Heart right ventricle (tissue), 16 donors: Measurements from ENCODE around the gene RBM20. TPM values are rescaled to one million over a fixed set of nuclear protein-coding genes. Genes with fewer than 3 reads are reported as not detected.

Experiments used
- ATAC-seq, 8 donors: fragments of 200-7000 bp; cut with Tn5 transposase; one replicate each; pipeline ENCODE4 v1.9.1; 2020; ENCODE audit warnings: mild to moderate bottlenecking in 8 of 8, moderate library complexity in 8 of 8, moderate number of reproducible peaks in 1 of 8
- DNase-seq, 2 donors: peaks; one replicate each; pipeline ENCODE4 v3.0.0-alpha.2; 2020
- H3K27ac ChIP-seq, 10 donors: fragments of 200-600 bp; sonication (generic) in 2 of 10; one replicate each; pipeline versions ENCODE4 v1.5.0 to v1.8.0; 2020 to 2022; ENCODE audit warnings: mild to moderate bottlenecking in 3 of 10
- H3K27me3 ChIP-seq, 7 donors: fragments of 200-600 bp; one replicate each; pipeline ENCODE4 v1.8.0; 2021 to 2022; ENCODE audit warnings: mild to moderate bottlenecking in 2 of 7
- H3K36me3 ChIP-seq, 9 donors: fragments of 200-600 bp; sonication (generic) in 1 of 9; one replicate each; pipeline versions ENCODE4 v1.5.0 to v1.8.0; 2020 to 2022; ENCODE audit warnings: mild to moderate bottlenecking in 2 of 9
- H3K4me1 ChIP-seq, 9 donors: fragments of 200-600 bp; sonication (generic) in 1 of 9; one replicate each; pipeline versions ENCODE4 v1.5.0 to v1.8.0; 2020 to 2022; ENCODE audit warnings: mild to moderate bottlenecking in 4 of 9
- H3K4me3 ChIP-seq, 10 donors: fragments of 200-600 bp; sonication (generic) in 2 of 10; one replicate each; pipeline versions ENCODE4 v1.5.0 to v1.8.0; 2020 to 2022; ENCODE audit warnings: mild to moderate bottlenecking in 7 of 10, moderate library complexity in 2 of 10
- H3K9me3 ChIP-seq, 11 donors: fragments of 200-600 bp in 10 of 11; sonication (generic) in 2 of 11; one replicate each; pipeline versions ENCODE4 v1.5.0 to v1.8.0; 2013 to 2022; ENCODE audit warnings: mild to moderate bottlenecking in 2 of 11, control low read depth in 1 of 11, moderate library complexity in 1 of 11
- WGBS, 2 donors: extraction: QIAGEN DNeasy Blood & Tissue Kit; methylation state at CpG; one replicate each; pipeline ENCODE4 v1.1.7; 2013; ENCODE audit warnings: inconsistent platforms in 1 of 2; 5-methylcytosine and 5-hydroxymethylcytosine counted together
- intact Hi-C, 10 donors: fragments of 100-400 bp; cut with DNase I; formaldehyde crosslinking; loops; one replicate each; pipeline versions ENCODE4 v1.11.1 to v1.14.2; 2022
- polyA plus RNA-seq, 2 donors: library from polyadenylated mRNA; stranded (reverse); fragments of 200-250 nt; gene quantifications; one replicate each; pipeline ENCODE4 v1.2.3, GENCODE V29; 2013
- total RNA-seq, 10 donors: library from RNA; stranded (reverse); fragmentation: NEBNext Ultra II Directional in 3 of 10; extraction: Animal tissue kit (Norgen Biotek cat#: 25700) in 3 of 10; gene quantifications; one replicate each; pipeline versions ENCODE4 v1.2.1 to v1.2.4, GENCODE V29; 2021 to 2023
- TF ChIP-seq, protein P1 (sequence below), 9 donors: fragments of 200-600 bp; sonication (generic) in 2 of 9; IDR thresholded peaks; one replicate each; pipeline versions ENCODE4 v1.5.0 to v1.8.0; 2021 to 2022; ENCODE audit warnings: antibody characterized with exemption in 9 of 9, mild to moderate bottlenecking in 5 of 9, moderate library complexity in 1 of 9
- donor health status: Arrhythmogenic right ventricular cardiomyopathy.
- donor health status: ischemic (EF 13 %, LVEDD 7.1; RV severe dilation, severe dysfunction).
- donor health status: healthy with polysubstance abuse.
- donor health status: DM: no; HTN: yes; CAD: no.
- donor health status: DM: no; HTN: no; CAD: no.
- donor health status: ischemic (EF 25% LVEDD 6.9; RV normal size, moderate dysfunction).
- donor health status: ischemic (EF 25% LVEDD 5.7; RV mildly dilated, moderate dysfunction).
- donor health status: healthy.
- donor health status: DM: yes; HTN: yes; CAD: no.
- donor health status: Ischemic cardiomyopathy.
- donor health status: ischemic (EF 35%, LVEDD 5.7; RV mildly dilated, moderate dysfunction).
- donor health status: nonischemic (EF 11% LVEDD 7.7; RV severe dilation, severe dysfunction).
- donor health status: DM: yes; HTN: yes; CAD: no.
- donor health status: PGD.
- donor health status: ischemic (EF 29% LVEDD 5.4; RV normal size, mild dysfunction).
- donor health status: nonischemic (EF 23%, LVEDD 6.1; RV moderate dilation, normal function).

RBM20 gene
- total and polyA plus RNA-seq, 12 donors, result 10.1 to 186 (median 134) TPM

DNA sequence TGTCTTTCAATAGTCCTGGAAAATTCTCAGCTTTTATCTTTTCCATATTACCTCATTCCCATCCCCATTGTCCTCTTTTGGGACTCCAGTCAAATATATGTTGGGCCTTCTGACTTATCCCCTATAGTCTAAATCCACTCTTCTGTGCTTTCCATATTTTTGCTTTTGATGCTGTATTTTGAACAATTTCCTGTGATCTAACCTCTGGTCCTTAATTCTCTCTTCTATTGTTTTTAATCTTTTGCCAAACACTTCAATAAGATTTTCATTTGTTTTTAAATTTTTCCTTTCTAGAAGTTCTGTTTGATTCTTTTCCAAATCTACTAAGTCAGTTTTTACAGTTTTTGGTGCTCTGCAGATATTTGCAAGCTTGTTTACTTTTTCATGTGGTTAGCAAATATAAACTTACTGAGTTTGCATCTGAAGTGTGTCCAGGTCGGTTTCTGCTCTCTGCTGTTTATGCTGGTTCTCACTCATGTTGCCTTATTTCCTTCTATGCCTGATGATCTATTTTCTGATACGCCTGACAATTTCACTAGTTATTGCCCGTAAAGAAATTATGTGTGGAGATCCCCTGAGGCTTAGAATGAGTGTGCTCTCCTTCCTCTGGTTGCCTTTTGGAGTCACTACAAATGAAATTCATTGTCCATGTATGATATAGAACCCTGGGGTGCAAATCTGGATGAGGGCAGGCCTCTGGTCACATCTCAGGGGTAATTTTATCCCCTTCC lies 110.4 kb downstream of the RBM20 start:
- Histone ChIP-seq H3K4me1 (peaks cover 5 to 62% (median 47%) of the 10 kb centered on the region in 9 donors), H3K27me3 (no peaks in the 10 kb centered on the region), H3K27ac (peak overlapping the region in 7 of 10 donors; percentile 4 to 92 (median 82)), H3K9me3 (peaks cover 0 to 4% (median 0%) of the 10 kb centered on the region in 11 donors), H3K36me3 (no peaks in the 10 kb centered on the region), H3K4me3 (no peak overlapping the region)
- DNase-seq (no peak), ATAC-seq (no peak)
- TF ChIP-seq, protein P1, sequence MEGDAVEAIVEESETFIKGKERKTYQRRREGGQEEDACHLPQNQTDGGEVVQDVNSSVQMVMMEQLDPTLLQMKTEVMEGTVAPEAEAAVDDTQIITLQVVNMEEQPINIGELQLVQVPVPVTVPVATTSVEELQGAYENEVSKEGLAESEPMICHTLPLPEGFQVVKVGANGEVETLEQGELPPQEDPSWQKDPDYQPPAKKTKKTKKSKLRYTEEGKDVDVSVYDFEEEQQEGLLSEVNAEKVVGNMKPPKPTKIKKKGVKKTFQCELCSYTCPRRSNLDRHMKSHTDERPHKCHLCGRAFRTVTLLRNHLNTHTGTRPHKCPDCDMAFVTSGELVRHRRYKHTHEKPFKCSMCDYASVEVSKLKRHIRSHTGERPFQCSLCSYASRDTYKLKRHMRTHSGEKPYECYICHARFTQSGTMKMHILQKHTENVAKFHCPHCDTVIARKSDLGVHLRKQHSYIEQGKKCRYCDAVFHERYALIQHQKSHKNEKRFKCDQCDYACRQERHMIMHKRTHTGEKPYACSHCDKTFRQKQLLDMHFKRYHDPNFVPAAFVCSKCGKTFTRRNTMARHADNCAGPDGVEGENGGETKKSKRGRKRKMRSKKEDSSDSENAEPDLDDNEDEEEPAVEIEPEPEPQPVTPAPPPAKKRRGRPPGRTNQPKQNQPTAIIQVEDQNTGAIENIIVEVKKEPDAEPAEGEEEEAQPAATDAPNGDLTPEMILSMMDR (IDR thresholded peaks at IDR 0.05), result no peak
- intact Hi-C loops, result no loop called here
- WGBS, 2 donors, result 83% methylated on average over 3 of the region's 3 CpGs

DNA sequence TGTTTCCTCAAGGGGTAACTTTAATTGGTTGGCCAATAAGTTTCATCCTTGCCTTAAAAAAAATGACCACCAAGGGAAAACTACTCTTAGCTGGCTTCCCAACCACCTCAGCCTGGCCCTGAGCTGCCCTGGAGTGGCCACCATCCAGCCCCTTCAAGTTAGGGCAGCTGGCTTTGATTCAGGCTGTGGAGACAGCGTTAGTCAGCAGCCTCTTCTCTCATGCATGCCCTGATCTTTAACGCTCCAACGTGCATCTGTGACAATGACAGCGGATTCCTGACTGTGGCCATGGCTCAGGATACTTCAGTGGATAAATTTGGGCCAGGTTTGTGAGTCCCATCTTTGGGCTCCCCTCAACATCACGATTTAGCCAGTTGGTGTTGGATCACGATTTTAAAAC lies 111.6 kb downstream of the RBM20 start:
- Histone ChIP-seq H3K4me1 (peaks cover 5 to 66% (median 54%) of the 10 kb centered on the region in 9 donors), H3K36me3 (no peaks in the 10 kb centered on the region), H3K4me3 (no peak overlapping the region), H3K9me3 (no peaks in the 10 kb centered on the region), H3K27ac (peak overlapping the region in 8 of 10 donors; percentile 11 to 92 (median 76)), H3K27me3 (no peaks in the 10 kb centered on the region)
- ATAC-seq (peak in 5 of 8 donors; percentile 35 to 70 (median 55)), DNase-seq (no peak)
- TF ChIP-seq, protein P1 (IDR thresholded peaks at IDR 0.05), result no peak
- WGBS, 2 donors, result 42 to 52% methylated on average over 6 of the region's 6 CpGs
- intact Hi-C loops, result no loop called here

DNA sequence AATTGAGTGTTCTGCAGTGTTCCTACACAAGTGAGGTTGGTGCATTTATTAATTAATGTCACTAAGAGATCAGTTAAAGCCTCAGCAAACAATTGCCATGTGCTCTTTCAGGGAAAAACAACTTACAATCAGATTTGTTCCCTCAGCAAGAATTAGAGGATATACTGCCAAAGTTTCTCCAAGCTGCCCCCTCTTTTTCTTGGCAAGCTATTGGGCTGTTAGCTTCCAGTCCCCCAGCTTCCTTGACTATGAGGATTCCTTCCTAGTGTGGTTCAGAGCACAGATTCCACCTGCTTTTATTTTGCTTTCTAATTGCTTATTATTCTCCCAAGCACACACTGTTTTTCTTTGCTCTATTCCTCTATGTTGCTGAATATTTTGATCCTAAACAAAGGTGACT lies 112.7 kb downstream of the RBM20 start:
- DNase-seq, result no peak
- ATAC-seq, result peak in 2 of 8 donors; percentile 21 to 53
- intact Hi-C loops, result no loop called here
- no peak overlapping the region for H3K4me3 ChIP-seq
- no peaks in the 10 kb centered on the region for H3K27me3 ChIP-seq
- TF ChIP-seq, protein P1 (IDR thresholded peaks at IDR 0.05), result no peak
- H3K9me3 ChIP-seq, result no peaks in the 10 kb centered on the region
- no peaks in the 10 kb centered on the region for H3K36me3 ChIP-seq
- peaks cover 5 to 77% (median 54%) of the 10 kb centered on the region in 9 donors for H3K4me1 ChIP-seq
- peak overlapping the region in 8 of 10 donors; percentile 56 to 92 (median 80) for H3K27ac ChIP-seq

DNA sequence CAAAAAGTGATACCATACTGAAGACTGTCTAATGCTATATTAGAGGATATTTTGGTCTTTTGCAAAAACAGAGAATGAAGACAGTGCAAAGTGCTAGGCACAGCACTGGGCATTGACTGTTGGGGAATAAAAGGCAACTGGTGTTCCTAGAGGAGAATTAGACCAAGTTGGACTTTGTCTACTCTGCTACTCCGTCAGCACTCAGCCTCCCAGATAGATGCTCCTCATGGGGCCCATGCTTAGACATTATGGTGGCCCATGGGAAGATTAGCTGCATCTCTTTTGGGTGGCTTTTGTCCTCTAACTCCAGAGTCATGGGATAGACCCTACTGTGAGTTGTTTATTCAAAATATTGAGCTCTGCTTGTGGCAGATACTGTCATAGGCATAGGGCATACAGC lies 113.5 kb downstream of the RBM20 start:
- Histone ChIP-seq H3K27me3 (no peaks in the 10 kb centered on the region), H3K9me3 (no peaks in the 10 kb centered on the region), H3K4me1 (peaks cover 5 to 83% (median 54%) of the 10 kb centered on the region in 9 donors), H3K27ac (peak overlapping the region in 8 of 10 donors; percentile 70 to 92 (median 83)), H3K4me3 (no peak overlapping the region), H3K36me3 (no peaks in the 10 kb centered on the region)
- 38 to 97% methylated on average over 1 of the region's 1 CpG for WGBS, 2 donors
- TF ChIP-seq, protein P1 (IDR thresholded peaks at IDR 0.05), result no peak
- DNase-seq (no peak), ATAC-seq (no peak)
- intact Hi-C loops, result no loop called here
